Sigmoid colon (tissue), 7 donors: ENCODE results near the gene MTFMT. TPM values are rescaled to one million over a fixed set of nuclear protein-coding genes. Genes with fewer than 3 reads are reported as not detected.
A peak's percentile ranks its signal among the peaks of the same experiment; 100 is the strongest.

Experiments
- DNase-seq: peaks from one replicate; pipeline ENCODE4 v3.0.0-alpha.2; 2019
- H3K27ac ChIP-seq, 4 donors: fragments of 200-600 bp; sonication (generic); one replicate each; pipeline ENCODE4 v1.5.1; 2016 to 2019; ENCODE audit warnings: mild to moderate bottlenecking in 1 of 4
- H3K27me3 ChIP-seq, 3 donors: fragments of 200-600 bp; sonication (generic); one replicate each; pipeline ENCODE4 v1.5.1; 2019; ENCODE audit warnings: mild to moderate bottlenecking in 1 of 3
- H3K36me3 ChIP-seq, 4 donors: fragments of 200-600 bp; sonication (generic); one replicate each; pipeline ENCODE4 v1.5.1; 2016 to 2019
- H3K4me1 ChIP-seq, 4 donors: fragments of 200-600 bp; sonication (generic); one replicate each; pipeline ENCODE4 v1.5.1; 2017 to 2019
- H3K4me3 ChIP-seq, 4 donors: fragments of 200-600 bp; sonication (generic); one replicate each; pipeline ENCODE4 v1.5.1; 2017 to 2019; ENCODE audit warnings: mild to moderate bottlenecking in 2 of 4, moderate library complexity in 1 of 4
- H3K9me3 ChIP-seq, 4 donors: fragments of 200-600 bp in 3 of 4; sonication (generic) in 3 of 4; one replicate each; pipeline versions ENCODE4 v1.5.1 to v1.6.1; 2013 to 2019
- CTCF ChIP-seq, 4 experiments: fragments of 450-650 bp in 3 of 4; fragments of 200-600 bp in 1 of 4; IDR thresholded peaks; one replicate each; pipeline ENCODE4 v1.5.1; 2016 to 2019; ENCODE audit warnings: antibody characterized with exemption in 4 of 4, mild to moderate bottlenecking in 3 of 4, moderate library complexity in 2 of 4
- EP300 ChIP-seq, 4 donors: sonication (generic); formaldehyde crosslinking; IDR thresholded peaks; one replicate each; pipeline ENCODE4 v1.6.1; 2017; ENCODE audit warnings: antibody characterized with exemption in 4 of 4
- POLR2A ChIP-seq, 2 donors: fragments of 450-650 bp; IDR thresholded peaks; one replicate each; pipeline ENCODE4 v1.6.1; 2016; ENCODE audit warnings: antibody characterized with exemption in 2 of 2, mild to moderate bottlenecking in 2 of 2, moderate library complexity in 2 of 2
- POLR2AphosphoS5 ChIP-seq, 4 donors: sonication (generic); formaldehyde crosslinking; IDR thresholded peaks; one replicate each; pipeline ENCODE4 v1.6.1; 2017; ENCODE audit warnings: antibody characterized with exemption in 4 of 4
- WGBS, 2 donors: extraction: QIAGEN DNeasy Blood & Tissue Kit; methylation state at CpG; one replicate each; pipeline ENCODE4 v1.1.7; 2013; 5-methylcytosine and 5-hydroxymethylcytosine counted together
- intact Hi-C: fragments of 100-400 bp; cut with DNase I; formaldehyde crosslinking; loops from one replicate; pipeline ENCODE4 v1.15.1; 2023
- polyA plus RNA-seq, 3 donors: library from polyadenylated mRNA; stranded (reverse); fragments of 200-250 nt; gene quantifications; one replicate each; pipeline ENCODE4 v1.2.3, GENCODE V29; 2013
- total RNA-seq, 4 donors: library from RNA; depleted of rRNA; stranded (reverse); fragments of >200 nt; gene quantifications; one replicate each; pipeline ENCODE4 v1.1.0, GENCODE V29; 2016
- donor health status: healthy with polysubstance abuse.
- donor health status: Bipolar disorder and iron deficiency.
- donor health status: healthy.

MTFMT gene
- total and polyA plus RNA-seq, 7 donors = 10.7 to 43.6 (median 31.3) TPM

GRCh38 chr15:64991536-64992135, 37.8 kb downstream of the MTFMT start:
- no peaks in the 10 kb centered on the region for H3K9me3 ChIP-seq
- H3K36me3 ChIP-seq = no peaks in the 10 kb centered on the region
- peaks cover 0 to 29% (median 16%) of the 10 kb centered on the region in 4 donors for H3K4me1 ChIP-seq
- DNase-seq = peak; percentile 72
- intact Hi-C loops = loop anchor here (5.0 to 10.0 kb wide), 3 partner anchors 96 to 257 kb away; partner anchors contain the start of gene PLEKHO2
- H3K27me3 ChIP-seq = no peaks in the 10 kb centered on the region
- H3K4me3 ChIP-seq = no peak overlapping the region
- no peak overlapping the region for H3K27ac ChIP-seq
- TF ChIP-seq EP300 (IDR thresholded peaks at IDR 0.05) (no peak), POLR2AphosphoS5 (IDR thresholded peaks at IDR 0.05) (peak in 1 of 4 donors; percentile 7)
- WGBS, 2 donors = 17 to 56% methylated on average over 2 of the region's 2 CpGs

GRCh38 chr15:64990168-64990470, 39.3 kb downstream of the MTFMT start:
- DNase-seq = no peak
- peaks cover 0 to 34% (median 23%) of the 10 kb centered on the region in 4 donors for H3K4me1 ChIP-seq
- no peaks in the 10 kb centered on the region for H3K27me3 ChIP-seq
- H3K9me3 ChIP-seq = no peaks in the 10 kb centered on the region
- no peak for TF ChIP-seq EP300 (IDR thresholded peaks at IDR 0.05)
- no peak for TF ChIP-seq POLR2AphosphoS5 (IDR thresholded peaks at IDR 0.05)
- no peak for TF ChIP-seq POLR2A (IDR thresholded peaks at IDR 0.05)
- no peak for TF ChIP-seq CTCF (IDR thresholded peaks at IDR 0.05)
- H3K4me3 ChIP-seq = peak overlapping the region; percentile 42 to 100 (median 80)
- intact Hi-C loops = loop anchor here (5.0 to 10.0 kb wide), 3 partner anchors 97 to 255 kb away; partner anchors contain the start of gene PLEKHO2
- 3 to 6% methylated on average over 9 of the region's 9 CpGs for WGBS, 2 donors
- peak overlapping the region; percentile 92 to 99 (median 96) for H3K27ac ChIP-seq
- no peaks in the 10 kb centered on the region for H3K36me3 ChIP-seq

GRCh38 chr15:64989416-64990167, 39.8 kb downstream of the MTFMT start, which contains the start of gene SPG21:
TSS of gene SPG21 (minus strand) at chr15:64989914. CDS start at chr15:64983569, 6,345 bp downstream.
- Histone ChIP-seq H3K36me3 (no peaks in the 10 kb centered on the region), H3K4me1 (peaks cover 0 to 35% (median 27%) of the 10 kb centered on the region in 4 donors), H3K4me3 (peak within 1 kb of the TSS; percentile 74 to 100 (median 81)), H3K27ac (peak within 1 kb of the TSS; percentile 92 to 99 (median 96)), H3K9me3 (no peaks in the 10 kb centered on the region), H3K27me3 (no peaks in the 10 kb centered on the region)
- WGBS, 2 donors = 0% methylated on average over 75 of the region's 75 CpGs
- DNase-seq = peak; percentile 96
- intact Hi-C loops = loop anchor here (5.0 to 10.0 kb wide), 3 partner anchors 98 to 255 kb away; partner anchors contain the start of gene PLEKHO2
- peak; percentile 70 to 90 (median 87) for TF ChIP-seq POLR2AphosphoS5 (IDR thresholded peaks at IDR 0.05)
- peak in 1 of 2 donors; percentile 54 for TF ChIP-seq POLR2A (IDR thresholded peaks at IDR 0.05)
- TF ChIP-seq CTCF (IDR thresholded peaks at IDR 0.05) = no peak

- intact Hi-C loops = no loop called here
- Histone ChIP-seq H3K36me3 (no peaks in the 10 kb centered on the region), H3K27ac (no peak overlapping the region), H3K4me3 (no peak overlapping the region), H3K4me1 (peaks cover 0 to 35% (median 27%) of the 10 kb centered on the region in 4 donors), H3K9me3 (no peaks in the 10 kb centered on the region), H3K27me3 (no peaks in the 10 kb centered on the region)
- WGBS, 2 donors = 75 to 77% methylated on average over 3 of the region's 3 CpGs
- TF ChIP-seq POLR2A (IDR thresholded peaks at IDR 0.05) (no peak), POLR2AphosphoS5 (IDR thresholded peaks at IDR 0.05) (no peak), EP300 (IDR thresholded peaks at IDR 0.05) (no peak), CTCF (IDR thresholded peaks at IDR 0.05) (no peak)
- DNase-seq = no peak
These were observed 42.3 kb downstream of the MTFMT start for GRCh38 chr15:64987136-64987535.

GRCh38 chr15:64985366-64986033, 43.9 kb downstream of the MTFMT start:
- no peak overlapping the region for H3K4me3 ChIP-seq
- 16 to 26% methylated on average over 9 of the region's 9 CpGs for WGBS, 2 donors
- H3K9me3 ChIP-seq = no peaks in the 10 kb centered on the region
- H3K27ac ChIP-seq = peak overlapping the region; percentile 43 to 75 (median 59)
- peaks cover 0 to under 1% (median 0%) of the 10 kb centered on the region in 4 donors for H3K36me3 ChIP-seq
- no peak for DNase-seq
- intact Hi-C loops = no loop called here
- TF ChIP-seq EP300 (IDR thresholded peaks at IDR 0.05) = no peak
- TF ChIP-seq CTCF (IDR thresholded peaks at IDR 0.05) = no peak
- no peak for TF ChIP-seq POLR2AphosphoS5 (IDR thresholded peaks at IDR 0.05)
- no peak for TF ChIP-seq POLR2A (IDR thresholded peaks at IDR 0.05)
- peaks cover 0 to 34% (median 26%) of the 10 kb centered on the region in 4 donors for H3K4me1 ChIP-seq
- no peaks in the 10 kb centered on the region for H3K27me3 ChIP-seq
